Endothelial cell of umbilical vein (primary cell): Measurements from ENCODE around the gene ST3GAL4. TPM values are rescaled to one million over a fixed set of nuclear protein-coding genes. Genes with fewer than 3 reads are reported as not detected.

Experiments
- BruUV-seq: library from RNA; stranded (reverse); fragments of 400-500 nt; replicated peaks from 2 replicates; lab custom pipeline; 2021; lab: Mats Ljungman, UMichigan
- CTCF ChIA-PET: fragments of 300-600, 350-600 bp; sonication (Branson Sonifier 250); formaldehyde crosslinking; loops from one replicate; lab custom pipeline; 2021; ENCODE audit warnings: antibody characterized with exemption, inconsistent platforms; lab: Charles Lee
- POLR2A ChIA-PET: fragments of 300-600, 350-600 bp; sonication (Branson Sonifier 250); formaldehyde crosslinking; loops from one replicate; lab custom pipeline; 2021; ENCODE audit warnings: antibody characterized with exemption, inconsistent platforms; lab: Charles Lee
- DNase-seq: peaks from one replicate; pipeline ENCODE4 v3.0.0-alpha.2; 2011; ENCODE audit warnings: low read depth, low spot score
- FAIRE-seq: peaks from 2 replicates; lab custom pipeline; 2011; peaks lifted over from hg19 to GRCh38; lab: Jason Lieb, UNC
- H2AFZ ChIP-seq: 2 replicates; pipeline ENCODE4 v1.6.0; 2012; ENCODE audit warnings: low read depth, low read length, control low read depth, inconsistent platforms
- H3K27ac ChIP-seq: 2 replicates; pipeline ENCODE4 v1.5.1; 2011; ENCODE audit warnings: low read depth, mild to moderate bottlenecking, control low read depth, low read length, moderate library complexity; ENCODE audit not compliant: insufficient read depth
- H3K27me3 ChIP-seq, 2 experiments: 2 replicates each; pipeline versions ENCODE4 v1.6.0 to v1.6.1; 2011; ENCODE audit warnings: low read length in 2 of 2, mixed read lengths in 1 of 2; ENCODE audit not compliant: control insufficient read depth in 2 of 2, insufficient read depth in 2 of 2
- H3K36me3 ChIP-seq, 2 experiments: 2 replicates in 1 of 2; 3 replicates in 1 of 2; pipeline ENCODE4 v1.5.1; 2011; ENCODE audit warnings: low read length in 2 of 2, mild to moderate bottlenecking in 1 of 2, moderate library complexity in 1 of 2; ENCODE audit not compliant: control insufficient read depth in 2 of 2, insufficient read depth in 2 of 2; ENCODE audit errors: extremely low read depth in 1 of 2
- H3K4me1 ChIP-seq: 3 replicates; pipeline ENCODE4 v1.5.1; 2011; ENCODE audit warnings: mild to moderate bottlenecking, low read length; ENCODE audit not compliant: control insufficient read depth, insufficient read depth; ENCODE audit errors: extremely low read depth
- H3K4me2 ChIP-seq: 2 replicates; pipeline ENCODE4 v1.6.1; 2011; ENCODE audit warnings: low read length, control low read depth, mixed read lengths; ENCODE audit not compliant: insufficient read depth
- H3K4me3 ChIP-seq, 3 experiments: fragments of 200-600 bp in 1 of 3; sonication (generic), shearing (Covaris generic) in 1 of 3; replicated peaks in 1 of 3; 2 replicates each; pipeline ENCODE4 v1.5.1; 2011 to 2016; ENCODE audit warnings: control low read depth in 3 of 3, low read length in 3 of 3, mild to moderate bottlenecking in 2 of 3, inconsistent platforms in 1 of 3, low read depth in 1 of 3, moderate library complexity in 1 of 3; ENCODE audit not compliant: insufficient read depth in 1 of 3
- H3K79me2 ChIP-seq: 2 replicates; pipeline ENCODE4 v1.6.0; 2012; ENCODE audit warnings: low read length, inconsistent platforms; ENCODE audit not compliant: control insufficient read depth, insufficient read depth
- H3K9ac ChIP-seq: replicated peaks from 2 replicates; pipeline ENCODE3; 2011; ENCODE audit warnings: low read length, control low read depth; ENCODE audit not compliant: insufficient read depth; ENCODE audit errors: extremely low read depth
- H3K9me1 ChIP-seq: replicated peaks from 3 replicates; pipeline ENCODE4 v1.6.0; 2011; ENCODE audit warnings: mild to moderate bottlenecking, low read length; ENCODE audit not compliant: control insufficient read depth, insufficient read depth; ENCODE audit errors: extremely low read depth
- H3K9me3 ChIP-seq: replicated peaks from 2 replicates; pipeline ENCODE4 v1.5.1; 2012; ENCODE audit warnings: low read length, inconsistent platforms; ENCODE audit not compliant: control insufficient read depth, insufficient read depth
- H4K20me1 ChIP-seq: replicated peaks from 2 replicates; pipeline ENCODE3; 2011; ENCODE audit warnings: mild to moderate bottlenecking, low read length; ENCODE audit not compliant: control insufficient read depth, insufficient read depth; ENCODE audit errors: extremely low read depth
- CTCF ChIP-seq, 2 donors: IDR thresholded peaks; 1 replicate in 1 of 2; 2 replicates in 1 of 2; pipeline ENCODE4 v1.5.1; 2011; ENCODE audit warnings: low read length in 2 of 2, mild to moderate bottlenecking in 2 of 2, moderate library complexity in 2 of 2, control low read depth in 1 of 2, inconsistent platforms in 1 of 2, low read depth in 1 of 2; ENCODE audit not compliant: insufficient read depth in 1 of 2; ENCODE audit errors: extremely low read depth in 1 of 2
- EZH2 ChIP-seq: IDR thresholded peaks from 2 replicates; pipeline ENCODE4 v1.6.1; 2012; ENCODE audit warnings: borderline replicate concordance, low read depth, mild to moderate bottlenecking, moderate library complexity, low read length, inconsistent platforms; ENCODE audit not compliant: severe bottlenecking
- FOS ChIP-seq: IDR thresholded peaks from 2 replicates; pipeline ENCODE4 v1.6.1; 2011; ENCODE audit warnings: mild to moderate bottlenecking, low read length, moderate library complexity, borderline replicate concordance; ENCODE audit not compliant: insufficient read depth
- GATA2 ChIP-seq: IDR thresholded peaks from 2 replicates; pipeline ENCODE4 v1.7.0; 2011; ENCODE audit warnings: low read depth, mild to moderate bottlenecking, moderate library complexity, mixed read lengths, low read length; ENCODE audit not compliant: insufficient read length, insufficient read depth
- JUN ChIP-seq: IDR thresholded peaks from 2 replicates; pipeline ENCODE4 v1.6.1; 2011; ENCODE audit warnings: borderline replicate concordance, low read depth; ENCODE audit not compliant: insufficient read length, insufficient read depth
- MAX ChIP-seq: IDR thresholded peaks from 2 replicates; pipeline ENCODE4 v1.6.1; 2011; ENCODE audit not compliant: insufficient read depth, insufficient read length
- MYC ChIP-seq: IDR thresholded peaks from one replicate; pipeline ENCODE4 v1.6.1; 2011; ENCODE audit warnings: mild to moderate bottlenecking, low read depth, low read length
- POLR2A ChIP-seq: IDR thresholded peaks from 2 replicates; pipeline ENCODE4 v1.6.1; 2012; ENCODE audit warnings: low read depth, mild to moderate bottlenecking, control low read depth, low read length
- POLR2AphosphoS5 ChIP-seq: IDR thresholded peaks from 2 replicates; pipeline ENCODE4 v1.6.1; 2012; ENCODE audit warnings: low read depth, mild to moderate bottlenecking, control low read depth, low read length, moderate library complexity; ENCODE audit not compliant: insufficient read depth
- dilution Hi-C: fragments of 300-500 bp; cut with MboI; formaldehyde crosslinking; loops from one replicate; pipeline ENCODE4 v1.15.0; 2019; ENCODE audit warnings: low sequenced_read_pairs; ENCODE audit not compliant: extremely low pct_ligation_motif_present
- intact Hi-C: fragments of 100-400 bp; cut with micrococcal nuclease; formaldehyde crosslinking; loops from one replicate; pipeline ENCODE4 v1.10.0; 2022
- polyA plus RNA-seq, 4 experiments: library from polyadenylated mRNA; depleted of rRNA in 3 of 4; stranded (reverse) in 3 of 4; unstranded in 1 of 4; fragments of >200 nt; gene quantifications; 2 replicates each; pipeline versions ENCODE4 v1.2.1 to v1.2.3, GENCODE V29; 2011 to 2012; ENCODE audit warnings: missing spikeins in 1 of 4
- total RNA-seq: library from RNA; stranded (reverse); gene quantifications from 2 replicates; pipeline ENCODE4 v1.2.3, GENCODE V29; 2021

ST3GAL4 gene
- total and polyA plus RNA-seq, 2 donors (not counting 3 experiments of a cell fraction or from before 2014, with no cell fraction given): 17.7 to 19.4 TPM

DNA sequence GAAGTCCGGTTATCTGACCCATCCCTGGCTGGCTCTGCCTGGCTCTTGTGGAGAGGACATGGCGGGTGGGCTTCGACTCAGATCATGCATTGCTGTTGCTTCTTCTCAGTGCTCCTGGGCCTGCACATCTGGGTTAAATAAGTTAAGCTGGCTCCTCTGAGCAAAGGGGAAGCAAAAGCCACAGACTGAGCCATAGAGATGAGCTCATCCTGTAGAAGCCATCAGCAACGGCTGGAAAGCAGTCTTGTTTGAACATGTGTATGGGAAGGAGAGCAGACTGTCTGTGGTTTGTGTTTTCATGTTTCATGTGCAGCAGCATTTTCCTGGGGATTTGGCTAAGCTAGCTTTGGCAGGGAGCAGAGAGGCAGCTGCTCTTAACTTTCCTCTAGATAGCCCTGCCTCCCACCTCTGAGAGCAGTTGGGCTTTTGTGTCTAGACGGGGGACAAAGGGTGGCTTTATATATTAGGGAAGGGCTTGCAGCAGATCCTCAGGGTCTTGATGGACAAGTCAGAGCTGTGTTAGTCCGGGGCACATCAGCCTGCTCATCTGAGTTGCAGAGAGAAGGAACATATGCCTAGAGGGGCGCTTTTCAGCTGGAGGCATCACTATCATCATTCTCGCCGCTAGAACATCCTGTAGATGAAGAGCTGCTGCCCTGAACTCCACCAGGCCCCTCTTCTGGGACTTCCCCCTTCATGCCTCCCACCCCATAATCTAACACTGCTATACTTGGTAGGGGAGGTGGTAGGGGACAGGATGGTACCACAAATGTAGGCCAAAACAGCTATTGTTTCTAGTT, 36.7 kb upstream of the ST3GAL4 start:
- BruUV-seq: no TSS peak
- DNase-seq: no peak
- Histone ChIP-seq H3K4me2 (no peak overlapping the region), H2AFZ (no peak overlapping the region), H3K9me3 (no peaks in the 10 kb centered on the region), H3K9me1 (no peaks in the 10 kb centered on the region), H3K27me3 (no peaks in the 10 kb centered on the region), H3K36me3 (no peaks in the 10 kb centered on the region), H3K79me2 (no peaks in the 10 kb centered on the region), H3K9ac (no peak overlapping the region), H3K4me1 (no peaks in the 10 kb centered on the region), H3K4me3 (no peak overlapping the region), H3K27ac (no peak overlapping the region), H4K20me1 (no peaks in the 10 kb centered on the region)
- intact Hi-C loops: no loop called here
- ChIA-PET CTCF (interaction anchor here (1.0 to 2.7 kb wide), 8 partner anchors 9 to 162 kb away, joined by 3 to 18 read pairs (median 4); no protein-coding TSS in a partner anchor), POLR2A (no interaction called here)
- TF ChIP-seq EZH2: no peak
- TF ChIP-seq POLR2AphosphoS5: no peak
- TF ChIP-seq MYC: no peak
- no peak for TF ChIP-seq JUN
- no peak for TF ChIP-seq FOS
- no peak for TF ChIP-seq POLR2A
- TF ChIP-seq GATA2: no peak
- no peak for TF ChIP-seq CTCF (IDR thresholded peaks at IDR 0.05; ENCODE audit: extremely low read depth in 1 of 2, insufficient read depth in 1 of 2, low read depth in 1 of 2, low read length in 2 of 2)
- TF ChIP-seq MAX: no peak
- FAIRE-seq: peak; percentile 40
- dilution Hi-C loops: no loop called here
